Fibroblast of pulmonary artery (primary cell): ENCODE data around the gene TERT.
"Not testable (repeated sequence)": the region's sequence is repeated elsewhere in the genome, so short reads cannot be mapped to it uniquely, and the experiment has no call there.

Experiments
- DNase-seq: peaks from one replicate; pipeline ENCODE4 v3.0.0-alpha.2; 2010; ENCODE audit warnings: low read depth
- H3K4me3 ChIP-seq: replicated peaks from 2 replicates; pipeline ENCODE4 v1.5.1; 2011; ENCODE audit warnings: low read depth, mild to moderate bottlenecking, control low read depth, low read length, moderate library complexity
- TF ChIP-seq, protein P1 (sequence below): IDR thresholded peaks from 2 replicates; pipeline ENCODE4 v1.5.1; 2011; ENCODE audit warnings: mild to moderate bottlenecking, control low read depth, low read length, inconsistent platforms; ENCODE audit errors: missing control alignments

The TERT gene

DNA sequence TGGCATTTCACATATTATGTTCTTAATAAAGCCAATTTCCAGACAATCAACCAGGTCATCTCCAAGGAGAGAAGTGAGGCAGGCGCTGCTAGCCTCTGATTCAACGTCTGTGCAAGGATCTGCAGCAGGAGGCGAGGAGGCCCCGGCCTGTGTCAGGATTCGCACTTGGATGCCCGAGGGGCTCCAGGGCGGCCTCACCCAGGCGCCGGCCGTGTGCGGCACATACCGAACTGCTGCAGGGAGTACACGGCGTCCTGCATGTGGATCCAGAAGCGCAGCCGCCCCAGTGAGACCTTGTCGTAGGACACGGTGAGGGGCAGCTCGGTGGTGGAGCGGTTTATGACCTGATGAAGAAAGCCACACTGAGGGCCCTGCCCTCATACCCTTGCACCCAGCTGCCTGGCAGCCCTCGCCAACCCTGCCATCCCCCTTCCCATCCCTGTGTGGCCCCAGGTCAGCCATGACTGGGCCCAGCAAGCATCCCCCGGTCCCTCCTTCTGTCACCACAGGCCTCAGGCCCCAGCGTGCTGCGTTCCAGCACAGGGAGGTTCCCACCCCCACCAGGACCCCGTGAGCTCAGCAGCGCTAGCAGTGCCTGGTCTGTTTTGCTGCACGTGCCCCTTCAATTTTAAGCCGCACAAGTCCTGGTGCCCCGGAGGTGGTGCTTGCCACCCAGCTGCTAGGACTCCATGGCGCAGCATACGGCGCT, 40.1 kb upstream of the TERT start:
- no peak for DNase-seq
- TF ChIP-seq, protein P1, sequence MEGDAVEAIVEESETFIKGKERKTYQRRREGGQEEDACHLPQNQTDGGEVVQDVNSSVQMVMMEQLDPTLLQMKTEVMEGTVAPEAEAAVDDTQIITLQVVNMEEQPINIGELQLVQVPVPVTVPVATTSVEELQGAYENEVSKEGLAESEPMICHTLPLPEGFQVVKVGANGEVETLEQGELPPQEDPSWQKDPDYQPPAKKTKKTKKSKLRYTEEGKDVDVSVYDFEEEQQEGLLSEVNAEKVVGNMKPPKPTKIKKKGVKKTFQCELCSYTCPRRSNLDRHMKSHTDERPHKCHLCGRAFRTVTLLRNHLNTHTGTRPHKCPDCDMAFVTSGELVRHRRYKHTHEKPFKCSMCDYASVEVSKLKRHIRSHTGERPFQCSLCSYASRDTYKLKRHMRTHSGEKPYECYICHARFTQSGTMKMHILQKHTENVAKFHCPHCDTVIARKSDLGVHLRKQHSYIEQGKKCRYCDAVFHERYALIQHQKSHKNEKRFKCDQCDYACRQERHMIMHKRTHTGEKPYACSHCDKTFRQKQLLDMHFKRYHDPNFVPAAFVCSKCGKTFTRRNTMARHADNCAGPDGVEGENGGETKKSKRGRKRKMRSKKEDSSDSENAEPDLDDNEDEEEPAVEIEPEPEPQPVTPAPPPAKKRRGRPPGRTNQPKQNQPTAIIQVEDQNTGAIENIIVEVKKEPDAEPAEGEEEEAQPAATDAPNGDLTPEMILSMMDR = no peak
- no peak overlapping the region for H3K4me3 ChIP-seq

DNA sequence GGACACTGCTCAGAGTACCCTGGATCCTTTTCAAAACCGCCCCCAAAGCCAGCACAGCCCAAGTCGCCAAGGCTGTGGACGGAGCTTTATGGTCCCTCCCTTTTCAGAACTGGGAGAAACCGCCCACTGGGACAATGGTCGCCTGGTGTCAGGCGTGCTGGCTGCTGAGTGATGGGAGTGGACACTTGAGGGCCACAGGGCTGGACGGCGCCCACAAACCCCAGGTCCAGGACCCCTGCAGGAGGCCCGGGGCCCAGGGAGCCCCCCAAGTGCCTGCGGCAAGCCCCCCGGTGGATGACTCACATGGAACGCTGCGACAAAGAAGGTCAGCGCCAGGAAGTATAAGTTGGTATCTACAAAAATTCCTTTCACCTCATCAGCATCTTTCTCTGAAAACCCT, 39.1 kb upstream of the TERT start:
- TF ChIP-seq, protein P1 = no peak
- no peak overlapping the region for H3K4me3 ChIP-seq
- DNase-seq = no peak

DNA sequence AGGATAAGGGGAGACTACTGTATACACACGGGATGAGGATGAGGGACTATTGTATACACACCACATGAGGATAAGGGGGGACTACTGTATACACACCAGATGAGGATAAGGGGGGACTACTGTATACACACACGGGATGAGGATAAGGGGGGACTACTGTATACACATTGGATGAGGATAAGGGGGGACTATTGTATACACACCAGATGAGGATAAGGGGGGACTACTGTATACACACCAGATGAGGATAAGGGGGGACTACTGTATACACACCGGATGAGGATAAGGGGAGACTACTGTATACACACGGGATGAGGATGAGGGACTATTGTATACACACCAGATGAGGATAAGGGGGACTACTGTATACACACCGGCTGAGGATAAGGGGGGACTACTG, 38.4 kb upstream of the TERT start:
- not testable (repeated sequence) for H3K4me3 ChIP-seq
- DNase-seq = peak; percentile 16

DNA sequence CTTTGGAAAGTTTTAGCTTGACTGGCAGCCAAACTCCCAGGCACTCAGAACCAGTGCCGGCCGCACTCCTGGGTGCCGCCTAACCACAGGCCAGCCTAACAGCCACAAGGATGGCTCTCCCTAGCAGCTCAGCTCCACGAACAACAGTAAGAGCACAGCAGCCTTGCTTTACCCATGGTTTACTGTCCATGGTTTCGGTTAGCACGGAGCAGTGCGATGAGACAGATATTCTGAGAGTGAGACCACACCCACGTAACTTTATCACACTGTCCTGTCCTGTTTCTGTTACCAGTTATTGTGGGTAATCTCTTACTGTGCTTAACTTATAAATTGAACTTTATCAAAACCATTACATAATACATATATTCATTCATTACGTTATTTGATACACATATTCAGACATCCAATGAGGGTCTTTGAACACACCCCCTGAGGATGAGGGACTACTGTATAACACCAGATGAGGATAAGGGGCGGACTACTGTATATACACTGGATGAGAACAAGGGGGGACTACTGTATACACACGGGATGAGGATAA, 37.7 kb upstream of the TERT start:
- no peak overlapping the region for H3K4me3 ChIP-seq
- TF ChIP-seq, protein P1 = no peak
- peak; percentile 12 for DNase-seq

DNA sequence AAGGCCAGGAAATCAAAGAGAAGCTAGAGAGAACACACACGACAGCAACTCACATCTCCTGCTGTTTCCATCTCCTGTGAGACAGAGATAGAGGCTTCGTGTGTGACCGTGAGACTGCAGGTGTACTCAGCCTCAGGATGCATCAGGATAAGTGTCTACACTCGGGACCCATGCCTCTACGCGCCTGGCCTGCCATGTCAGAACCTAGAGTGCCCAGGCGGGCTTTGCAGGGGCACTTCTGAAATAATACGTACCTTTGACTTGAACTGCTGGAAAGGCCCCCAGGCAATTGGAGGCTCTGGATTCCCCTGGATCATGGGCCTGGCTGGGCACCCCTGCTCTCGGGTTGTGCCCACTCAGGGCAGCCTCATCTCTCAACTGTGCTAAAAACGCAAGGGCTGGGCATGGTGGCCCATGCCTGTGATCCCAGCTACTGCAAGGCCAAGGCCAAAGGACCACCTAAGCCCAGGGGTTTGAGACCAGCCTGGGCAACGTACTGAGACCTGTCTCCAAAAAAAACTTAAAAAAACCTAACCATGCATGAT, 37.1 kb upstream of the TERT start:
- H3K4me3 ChIP-seq = no peak overlapping the region
- DNase-seq = no peak
- TF ChIP-seq, protein P1 = no peak

DNA sequence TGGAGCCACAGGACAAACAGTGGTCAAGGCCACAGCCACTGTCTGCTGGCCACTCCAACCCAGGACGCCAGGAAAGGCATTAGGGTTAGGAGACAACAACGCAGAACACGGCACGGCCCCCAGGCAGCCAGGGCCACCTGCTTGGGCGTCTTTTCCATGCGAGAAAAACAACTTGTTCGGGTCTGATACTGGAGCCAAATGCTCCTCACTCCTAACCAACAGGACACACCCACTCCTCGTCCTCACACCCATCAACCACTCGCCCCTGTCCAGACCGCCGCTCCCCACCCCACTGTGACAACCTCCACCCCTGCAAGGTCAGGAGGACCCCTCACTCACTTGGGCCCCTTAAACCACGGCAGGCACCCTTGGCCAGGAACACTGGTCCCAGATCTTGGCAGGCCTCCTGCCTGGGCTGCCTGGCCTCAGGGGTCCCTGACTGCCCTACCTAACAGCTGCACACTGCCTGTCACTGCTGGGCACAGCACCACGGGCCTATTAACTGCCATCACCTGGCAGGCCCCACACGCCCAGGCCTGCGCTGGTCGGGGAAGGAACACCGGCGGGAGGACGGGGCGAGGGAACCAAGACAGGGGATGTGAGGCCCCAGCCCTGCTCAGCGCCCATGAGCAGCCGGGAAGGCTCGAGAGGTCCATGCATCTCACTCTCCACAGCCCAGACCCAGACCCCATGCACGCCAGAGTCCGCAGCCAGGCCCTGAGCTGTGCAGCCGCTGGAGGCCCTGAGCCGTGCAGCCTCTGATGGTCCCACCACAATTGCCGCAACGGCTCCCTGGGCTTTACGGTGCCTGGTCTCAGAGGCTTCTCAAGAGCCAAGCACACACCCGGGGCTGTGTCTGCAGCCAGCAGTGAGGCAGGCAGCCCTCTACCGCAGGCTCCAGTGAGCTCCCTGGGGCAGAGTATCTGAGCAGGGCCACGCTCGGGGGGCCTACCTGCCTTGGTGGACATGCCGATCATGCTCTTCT, 36.3 kb upstream of the TERT start:
- TF ChIP-seq, protein P1 = no peak
- no peak overlapping the region for H3K4me3 ChIP-seq
- no peak for DNase-seq
